A549 treated with GW870086 at 1 μM for 4 hours (cell line): Measurements from ENCODE around the gene RPS6KA4. TPM values are rescaled to one million over a fixed set of nuclear protein-coding genes. Genes with fewer than 3 reads are reported as not detected.

Source experiments
- total RNA-seq: library from RNA; stranded (reverse); fragments of 200-300 nt; extraction: Qiagen RNA extraction; gene quantifications from 5 replicates; pipeline ENCODE4 v1.2.3, GENCODE V29; 2022; ENCODE audit warnings: low read depth

The RPS6KA4 gene
- total RNA-seq = 48.3 to 69.4 TPM (median 60.8 TPM) in 5 replicates

GRCh38 chr11:64358907-64359711 is at the start of gene RPS6KA4:
Gene RPS6KA4 (plus strand): TSS chr11:64359162. CDS start chr11:64359236, 74 bp downstream.

GRCh38 chr11:64317325-64317960 is 41.5 kb upstream of the RPS6KA4 start, which contains the start of gene TRMT112:
Gene TRMT112 (minus strand): TSS chr11:64317559. CDS start chr11:64317526, 33 bp downstream.

GRCh38 chr11:64317961-64318765 is 40.8 kb upstream of the RPS6KA4 start, which contains the start of gene PRDX5:
Gene PRDX5 (plus strand): TSS chr11:64318121. CDS start chr11:64318216, 95 bp downstream.

GRCh38 chr11:64339754-64340408 is 19.1 kb upstream of the RPS6KA4 start, which contains the start of gene CCDC88B:
Gene CCDC88B (plus strand): TSS chr11:64340204. CDS start chr11:64340267, 63 bp downstream.

Other genes with a start within 250 kb of the RPS6KA4 start
- gene MACROD1, start 193.0 kb upstream of the RPS6KA4 start, total RNA-seq = 8.8 to 15.6 TPM (median 13.6 TPM) in 5 replicates
- 226 to 259 TPM (median 251 TPM) in 5 replicates for gene STIP1, start 173.0 kb upstream of the RPS6KA4 start, total RNA-seq
- 0.64 to 3.3 TPM (median 1.0 TPM) in 5 replicates for gene FERMT3, start 152.4 kb upstream of the RPS6KA4 start, total RNA-seq
- 18.9 to 30.4 TPM (median 26.2 TPM) in 5 replicates for gene TRPT1, start 133.0 kb upstream of the RPS6KA4 start, total RNA-seq
- gene NUDT22, start 132.9 kb upstream of the RPS6KA4 start, total RNA-seq = 32.0 to 40.1 TPM (median 38.3 TPM) in 5 replicates
- 18.2 to 22.4 TPM (median 20.6 TPM) in 5 replicates for gene DNAJC4, start 128.6 kb upstream of the RPS6KA4 start, total RNA-seq
- gene VEGFB, start 124.6 kb upstream of the RPS6KA4 start, total RNA-seq = 33.8 to 57.4 TPM (median 46.0 TPM) in 5 replicates
- 119 to 146 TPM (median 125 TPM) in 5 replicates for gene FKBP2, start 118.1 kb upstream of the RPS6KA4 start, total RNA-seq
- 224 to 393 TPM (median 363 TPM) in 5 replicates for gene PPP1R14B, start 112.2 kb upstream of the RPS6KA4 start, total RNA-seq
- gene PLCB3, start 107.6 kb upstream of the RPS6KA4 start, total RNA-seq = 13.5 to 23.1 TPM (median 19.9 TPM) in 5 replicates
- gene BAD, start 74.5 kb upstream of the RPS6KA4 start, total RNA-seq = 75.8 to 101 TPM (median 91.4 TPM) in 5 replicates
- 29.2 to 45.0 TPM (median 43.8 TPM) in 5 replicates for gene GPR137, start 73.3 kb upstream of the RPS6KA4 start, total RNA-seq
- 0.10 TPM in 1 of 5 replicates, not detected in the others for gene KCNK4, start 67.9 kb upstream of the RPS6KA4 start, total RNA-seq
- 1.2 to 3.8 TPM (median 2.4 TPM) in 5 replicates for gene CATSPERZ, start 58.8 kb upstream of the RPS6KA4 start, total RNA-seq
- 45.6 to 65.4 TPM (median 61.7 TPM) in 5 replicates for gene ESRRA, start 53.6 kb upstream of the RPS6KA4 start, total RNA-seq
- gene TRMT112, start 41.6 kb upstream of the RPS6KA4 start, total RNA-seq = 397 to 452 TPM (median 419 TPM) in 5 replicates
- gene PRDX5, start 41.0 kb upstream of the RPS6KA4 start, total RNA-seq = 390 to 487 TPM (median 447 TPM) in 5 replicates
- 10.0 to 12.0 TPM (median 10.1 TPM) in 5 replicates for gene CCDC88B, start 19.0 kb upstream of the RPS6KA4 start, total RNA-seq
- gene SLC22A11, start 196.8 kb downstream of the RPS6KA4 start, total RNA-seq = 0.12 to 0.17 TPM in 2 of 5 replicates, not detected in the others
- gene SLC22A12, start 232.1 kb downstream of the RPS6KA4 start, total RNA-seq = not detected in 5 replicates